Measurements from ENCODE around the gene RNF181. TPM values are rescaled to one million over a fixed set of nuclear protein-coding genes. Genes with fewer than 3 reads are reported as not detected.

The RNF181 gene
- total and polyA plus RNA-seq, 2 of the 13 experiments (the other 11 are each of a cell fraction or from before 2014, with no cell fraction given), result 224 to 578 TPM

DNA sequence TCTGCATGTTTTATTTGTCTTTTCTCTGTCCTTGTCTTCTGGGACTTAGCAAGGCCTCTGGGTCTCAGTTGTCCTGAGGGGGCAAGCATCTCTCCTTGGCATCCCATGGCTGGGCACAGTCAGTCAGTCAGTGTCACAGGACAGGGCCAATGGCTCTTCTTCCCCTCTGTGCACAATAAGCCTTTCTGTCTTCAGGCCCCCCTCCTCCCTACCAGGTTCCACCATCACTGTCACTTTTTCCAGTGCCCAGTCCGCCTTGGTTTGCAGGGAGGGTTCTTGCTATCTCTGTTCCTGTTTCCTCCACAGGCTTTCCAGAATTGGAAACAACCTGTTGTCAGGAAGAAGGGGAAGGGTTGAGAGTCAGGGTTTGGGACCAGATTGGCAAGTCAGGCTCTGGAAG, 13.1 kb upstream of the RNF181 start (continued):
- TF ChIP-seq ZNF354B (CRISPR knock-in tag; IDR thresholded peaks at IDR 0.05) (0 out of 2 replicates have a peak, but pooled peaks have one; percentile 53), ZFP90 (CRISPR knock-in tag; IDR thresholded peaks at IDR 0.05; ENCODE audit: borderline replicate concordance) (no peak)

DNA sequence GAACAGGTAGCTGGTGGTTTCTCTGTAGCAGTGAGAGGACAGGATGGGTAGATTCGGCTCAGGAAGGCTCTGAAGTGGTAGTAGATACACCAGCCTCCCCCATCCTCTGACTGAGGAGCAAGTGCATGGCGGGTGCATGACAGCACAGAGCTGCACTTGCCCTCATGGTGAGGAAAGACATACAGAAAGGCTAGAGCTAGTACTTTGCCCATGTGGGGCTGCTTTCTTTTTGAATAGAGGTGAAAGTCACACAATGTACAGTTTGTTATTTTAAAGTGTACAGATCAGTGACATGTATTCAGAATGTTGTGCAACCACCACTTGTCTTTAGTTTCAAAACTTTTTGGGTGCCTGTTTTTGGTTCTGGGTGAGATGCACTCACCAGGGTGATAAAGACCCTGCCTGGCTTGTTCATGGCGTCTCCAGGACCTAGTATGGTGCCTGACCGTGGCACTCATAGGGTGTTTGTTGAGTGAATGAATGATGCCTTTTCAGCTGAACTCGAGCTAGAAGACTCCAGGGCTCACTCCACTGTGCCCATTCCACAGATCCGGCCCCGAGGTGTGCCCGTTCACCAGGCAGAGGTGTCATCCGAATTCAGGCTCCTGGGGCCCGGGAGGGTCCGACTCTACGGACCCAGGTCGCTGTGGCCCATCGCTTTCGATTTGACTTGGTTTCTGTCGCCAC, 11.7 kb upstream of the RNF181 start:
- POLR2A ChIA-PET, result interaction anchor here (1.0 to 22.7 kb wide), 6 partner anchors 11 to 164 kb away, joined by 3 to 795 read pairs (median 17); partner anchors contain the start of genes C2orf68, GGCX, MAT2A and RNF181
- Histone ChIP-seq H3K79me2 (ENCODE audit: insufficient read depth, low read length) (peaks cover 7% of the 10 kb centered on the region), H3K4me1 (ENCODE audit: insufficient read depth, low read length) (peaks cover 80% of the 10 kb centered on the region), H3K9ac (ENCODE audit: insufficient read depth, low read depth, low read length) (peak overlapping the region; percentile 96), H3K27ac (ENCODE audit: extremely low read length, insufficient read depth, low read length) (peak overlapping the region; percentile 99), H3K27me3 (ENCODE audit: control insufficient read depth in 1 of 2, insufficient read depth in 2 of 2, low read length in 2 of 2) (no peaks in the 10 kb centered on the region), H2AFZ (ENCODE audit: low read length) (no peak overlapping the region), H3K4me3 (replicated peaks in 1 of 3; ENCODE audit: insufficient read depth in 1 of 3, low read depth in 2 of 3, low read length in 3 of 3) (peak overlapping the region; percentile 64 to 83 (median 65)), H3K4me2 (ENCODE audit: low read depth, low read length) (peak overlapping the region; percentile 100), H4K20me1 (ENCODE audit: insufficient read depth, low read length) (no peaks in the 10 kb centered on the region), H3K36me3 (replicated peaks in 1 of 2; ENCODE audit: control insufficient read depth in 1 of 2, insufficient read depth in 2 of 2, low read length in 2 of 2) (peaks cover 0 to 7% of the 10 kb centered on the region in 2 experiments; a peak in 4 of 5 replicates), H3K9me3 (ENCODE audit: low read length) (no peaks in the 10 kb centered on the region)
- FAIRE-seq (no peak), ATAC-seq (peak; percentile 17), DNase-seq (ENCODE audit: low spot score) (peak; percentile 73)
- intact Hi-C loops (cut with micrococcal nuclease; ENCODE audit: unreplicated experiment) (loop anchor here (2.0 kb wide), 2 partner anchors 25 to 33 kb away; partner anchors contain the start of gene USP39), in situ Hi-C loops (cut with HindIII; ENCODE audit: extremely low pct_ligation_motif_present, low pct_unique_long_range_greater_than_20kb) (no loop called here)
- CTCF ChIA-PET (ENCODE audit: low intra/inter-chr PET ratio, low total read pairs), result no interaction called here
- BruUV-seq (replicated peaks), result TSS peak; percentile 88
- WGBS (ENCODE audit: low lambda C conversion rate), result 45% methylated on average over 2 of the region's 16 CpGs
- no peak for TF ChIP-seq ZNF841 (CRISPR knock-in tag; IDR thresholded peaks at IDR 0.05; ENCODE audit: borderline replicate concordance)
- TF ChIP-seq, protein P1, sequence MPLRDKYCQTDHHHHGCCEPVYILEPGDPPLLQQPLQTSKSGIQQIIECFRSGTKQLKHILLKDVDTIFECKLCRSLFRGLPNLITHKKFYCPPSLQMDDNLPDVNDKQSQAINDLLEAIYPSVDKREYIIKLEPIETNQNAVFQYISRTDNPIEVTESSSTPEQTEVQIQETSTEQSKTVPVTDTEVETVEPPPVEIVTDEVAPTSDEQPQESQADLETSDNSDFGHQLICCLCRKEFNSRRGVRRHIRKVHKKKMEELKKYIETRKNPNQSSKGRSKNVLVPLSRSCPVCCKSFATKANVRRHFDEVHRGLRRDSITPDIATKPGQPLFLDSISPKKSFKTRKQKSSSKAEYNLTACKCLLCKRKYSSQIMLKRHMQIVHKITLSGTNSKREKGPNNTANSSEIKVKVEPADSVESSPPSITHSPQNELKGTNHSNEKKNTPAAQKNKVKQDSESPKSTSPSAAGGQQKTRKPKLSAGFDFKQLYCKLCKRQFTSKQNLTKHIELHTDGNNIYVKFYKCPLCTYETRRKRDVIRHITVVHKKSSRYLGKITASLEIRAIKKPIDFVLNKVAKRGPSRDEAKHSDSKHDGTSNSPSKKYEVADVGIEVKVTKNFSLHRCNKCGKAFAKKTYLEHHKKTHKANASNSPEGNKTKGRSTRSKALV (CRISPR knock-in tag; IDR thresholded peaks at IDR 0.05), result no peak
- TF ChIP-seq, protein P2, sequence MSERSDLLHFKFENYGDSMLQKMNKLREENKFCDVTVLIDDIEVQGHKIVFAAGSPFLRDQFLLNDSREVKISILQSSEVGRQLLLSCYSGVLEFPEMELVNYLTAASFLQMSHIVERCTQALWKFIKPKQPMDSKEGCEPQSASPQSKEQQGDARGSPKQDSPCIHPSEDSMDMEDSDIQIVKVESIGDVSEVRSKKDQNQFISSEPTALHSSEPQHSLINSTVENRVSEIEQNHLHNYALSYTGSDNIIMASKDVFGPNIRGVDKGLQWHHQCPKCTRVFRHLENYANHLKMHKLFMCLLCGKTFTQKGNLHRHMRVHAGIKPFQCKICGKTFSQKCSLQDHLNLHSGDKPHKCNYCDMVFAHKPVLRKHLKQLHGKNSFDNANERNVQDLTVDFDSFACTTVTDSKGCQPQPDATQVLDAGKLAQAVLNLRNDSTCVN (CRISPR knock-in tag; IDR thresholded peaks at IDR 0.05; ENCODE audit: borderline replicate concordance), result no peak
- peak; percentile 82; the same call in 1 of the 2 replicates for TF ChIP-seq ZC3H4 (CRISPR knock-in tag; IDR thresholded peaks at IDR 0.05; ENCODE audit: borderline replicate concordance)
- TF ChIP-seq ZNF552 (CRISPR knock-in tag; IDR thresholded peaks at IDR 0.05; ENCODE audit: borderline replicate concordance), result no peak
- no peak for TF ChIP-seq U2AF2 (IDR thresholded peaks at IDR 0.05; ENCODE audit: low read depth, low read length)
- TF ChIP-seq TRIM24 (CRISPR knock-in tag; IDR thresholded peaks at IDR 0.05), result no peak
- 0 out of 2 replicates have a peak, but pooled peaks have one; percentile 23 for TF ChIP-seq MAFG (CRISPR knock-in tag; IDR thresholded peaks at IDR 0.05)
- TF ChIP-seq GLI4 (CRISPR knock-in tag; IDR thresholded peaks at IDR 0.05; ENCODE audit: borderline replicate concordance), result no peak
- TF ChIP-seq SRF (IDR thresholded peaks at IDR 0.05; ENCODE audit: low read depth, low read length), result no peak
- TF ChIP-seq STAG1 (CRISPR knock-in tag; IDR thresholded peaks at IDR 0.05), result no peak
- peak; percentile 47; the same call in 1 of the 2 replicates for TF ChIP-seq ZNF44 (CRISPR knock-in tag; IDR thresholded peaks at IDR 0.05)
- no peak for TF ChIP-seq ATF7-NPFF (CRISPR knock-in tag; IDR thresholded peaks at IDR 0.05; ENCODE audit: low read depth)
- TF ChIP-seq U2AF1 (optimal IDR thresholded peaks at IDR 0.05; ENCODE audit: low read depth, low read length), result no peak
- 0 out of 2 replicates have a peak, but pooled peaks have one; percentile 7 for TF ChIP-seq ZKSCAN8 (CRISPR knock-in tag; IDR thresholded peaks at IDR 0.05; ENCODE audit: borderline replicate concordance)
- TF ChIP-seq NFE2 (CRISPR knock-in tag; IDR thresholded peaks at IDR 0.05), result no peak
- TF ChIP-seq JDP2 (CRISPR knock-in tag; IDR thresholded peaks at IDR 0.05; ENCODE audit: borderline replicate concordance), result no peak
- TF ChIP-seq ZNF678 (CRISPR knock-in tag; IDR thresholded peaks at IDR 0.05), result no peak
- TF ChIP-seq ETV5 (CRISPR knock-in tag; IDR thresholded peaks at IDR 0.05; ENCODE audit: borderline replicate concordance), result no peak
